ENCODE data around the gene IL1R2.

IL1R2 gene

GRCh38 chr2:101958061-101958460 is 33.7 kb upstream of the IL1R2 start:
- no peak for DNase-seq (ENCODE audit: insufficient read length, low spot score)
- TF ChIP-seq SPI1 (IDR thresholded peaks at IDR 0.05; ENCODE audit: low read depth, low read length) (no peak), POLR2A (IDR thresholded peaks at IDR 0.05; ENCODE audit: low read depth, low read length) (no peak), POLR2AphosphoS5 (IDR thresholded peaks at IDR 0.05; ENCODE audit: low read depth, low read length) (no peak), POU2F2 (IDR thresholded peaks at IDR 0.05; ENCODE audit: low read depth, low read length) (no peak), PAX5 (IDR thresholded peaks at IDR 0.05; ENCODE audit: insufficient read depth, low read length, severe bottlenecking) (no peak), TAF1 (IDR thresholded peaks at IDR 0.05; ENCODE audit: low read depth, low read length) (no peak)
- FAIRE-seq: no peak

- FAIRE-seq: no peak
- TF ChIP-seq POU2F2 (IDR thresholded peaks at IDR 0.05; ENCODE audit: low read depth, low read length): no peak
- TF ChIP-seq PAX5 (IDR thresholded peaks at IDR 0.05; ENCODE audit: insufficient read depth, low read length, severe bottlenecking): no peak
- DNase-seq (ENCODE audit: insufficient read length, low spot score): no peak
Measured at GRCh38 chr2:101960819-101961337, 30.9 kb upstream of the IL1R2 start.

DNA sequence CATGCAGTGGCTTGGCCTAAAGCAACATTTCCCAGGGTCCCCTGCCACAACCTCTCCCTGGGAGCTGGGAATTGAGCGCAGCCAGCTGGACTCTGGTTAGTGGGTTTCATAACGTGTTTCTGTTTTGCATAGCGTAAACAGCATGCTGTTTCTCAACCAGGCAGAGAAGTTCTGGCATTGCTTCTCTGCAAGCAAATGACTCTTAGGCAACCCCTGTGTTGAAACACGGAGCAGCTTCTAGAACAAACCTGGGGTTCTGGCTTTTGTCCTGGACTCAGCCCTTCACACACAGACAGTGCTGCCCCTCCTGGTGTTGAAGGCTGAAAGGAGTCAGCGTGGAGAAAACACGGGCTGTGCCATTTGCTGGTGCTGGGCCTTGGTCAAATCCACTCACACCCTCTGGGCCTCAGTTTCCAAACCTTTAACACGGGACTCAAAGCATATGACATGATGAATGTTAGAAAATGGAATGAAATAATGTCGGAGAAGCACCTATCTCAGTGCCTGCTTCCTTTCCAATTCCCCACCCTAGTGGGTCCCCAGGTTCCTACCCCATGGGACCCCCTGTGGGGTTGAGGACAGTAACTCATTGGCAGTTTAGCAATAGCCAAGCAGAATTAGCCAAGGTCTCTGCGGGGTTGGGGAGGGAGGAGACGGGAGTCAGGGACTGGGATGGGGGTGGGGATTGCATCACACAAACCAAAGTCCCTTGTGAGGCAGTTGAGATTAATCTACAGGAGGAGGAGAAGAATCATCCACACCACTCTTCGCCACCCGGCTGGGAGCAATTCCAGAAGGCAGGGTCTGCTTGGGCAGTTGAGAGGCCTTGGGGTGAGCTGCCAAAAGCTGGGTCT is 30.2 kb upstream of the IL1R2 start:
- TF ChIP-seq POLR2AphosphoS5 (IDR thresholded peaks at IDR 0.05; ENCODE audit: low read depth, low read length): no peak
- no peak for TF ChIP-seq TAF1 (IDR thresholded peaks at IDR 0.05; ENCODE audit: low read depth, low read length)
- no peak for TF ChIP-seq SPI1 (IDR thresholded peaks at IDR 0.05; ENCODE audit: low read depth, low read length)
- DNase-seq (ENCODE audit: insufficient read length, low spot score) (no peak), FAIRE-seq (no peak)

GRCh38 chr2:101962309-101962708 is 29.5 kb upstream of the IL1R2 start:
- TF ChIP-seq POLR2AphosphoS5 (IDR thresholded peaks at IDR 0.05; ENCODE audit: low read depth, low read length): no peak
- no peak for TF ChIP-seq POU2F2 (IDR thresholded peaks at IDR 0.05; ENCODE audit: low read depth, low read length)
- TF ChIP-seq TAF1 (IDR thresholded peaks at IDR 0.05; ENCODE audit: low read depth, low read length): no peak
- DNase-seq (ENCODE audit: insufficient read length, low spot score) (no peak), FAIRE-seq (no peak)

GRCh38 chr2:101963198-101963597 is 28.6 kb upstream of the IL1R2 start:
- FAIRE-seq (no peak), DNase-seq (ENCODE audit: insufficient read length, low spot score) (no peak)
- no peak for TF ChIP-seq POLR2AphosphoS5 (IDR thresholded peaks at IDR 0.05; ENCODE audit: low read depth, low read length)
- no peak for TF ChIP-seq TAF1 (IDR thresholded peaks at IDR 0.05; ENCODE audit: low read depth, low read length)

DNA sequence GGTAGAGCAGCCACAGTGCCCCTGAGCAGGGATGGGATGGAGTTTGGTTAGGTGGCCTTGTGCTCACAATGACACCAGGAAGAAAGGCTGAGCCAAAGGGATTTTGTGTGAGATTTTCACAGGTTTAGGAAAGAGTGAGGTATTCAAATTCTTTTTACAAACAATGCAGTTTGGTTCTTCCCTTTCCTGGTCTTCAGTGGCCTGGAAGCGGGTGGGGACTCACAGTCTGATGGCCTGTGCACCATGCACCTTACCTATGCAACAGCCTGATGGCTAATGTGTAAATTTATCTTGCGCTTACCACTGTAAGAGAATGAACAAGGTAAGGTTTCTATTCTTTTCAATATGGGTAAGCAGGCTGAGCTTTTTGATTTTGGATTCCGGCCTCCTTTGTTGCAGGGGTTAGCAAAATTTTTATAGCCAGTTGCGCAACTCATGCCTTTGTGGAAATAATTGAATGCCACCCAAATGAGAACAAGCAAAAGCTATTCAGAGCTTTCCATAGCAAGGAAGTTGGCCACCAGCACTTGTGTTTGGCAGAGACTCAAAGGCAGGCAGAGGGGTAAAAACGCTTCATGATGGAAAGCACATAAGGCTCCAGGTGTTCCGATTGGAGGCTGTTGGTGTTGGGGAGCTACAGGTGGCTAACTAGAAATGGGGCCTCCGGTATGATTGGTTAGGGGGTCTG is 23.8 kb upstream of the IL1R2 start:
- DNase-seq (ENCODE audit: insufficient read length, low spot score) (no peak), FAIRE-seq (no peak)
- TF ChIP-seq TAF1 (IDR thresholded peaks at IDR 0.05; ENCODE audit: low read depth, low read length) (no peak), SPI1 (IDR thresholded peaks at IDR 0.05; ENCODE audit: low read depth, low read length) (no peak), POLR2AphosphoS5 (IDR thresholded peaks at IDR 0.05; ENCODE audit: low read depth, low read length) (no peak), PAX5 (IDR thresholded peaks at IDR 0.05; ENCODE audit: insufficient read depth, low read length, severe bottlenecking) (no peak), POLR2A (IDR thresholded peaks at IDR 0.05; ENCODE audit: low read depth, low read length) (no peak), POU2F2 (IDR thresholded peaks at IDR 0.05; ENCODE audit: low read depth, low read length) (no peak)

DNA sequence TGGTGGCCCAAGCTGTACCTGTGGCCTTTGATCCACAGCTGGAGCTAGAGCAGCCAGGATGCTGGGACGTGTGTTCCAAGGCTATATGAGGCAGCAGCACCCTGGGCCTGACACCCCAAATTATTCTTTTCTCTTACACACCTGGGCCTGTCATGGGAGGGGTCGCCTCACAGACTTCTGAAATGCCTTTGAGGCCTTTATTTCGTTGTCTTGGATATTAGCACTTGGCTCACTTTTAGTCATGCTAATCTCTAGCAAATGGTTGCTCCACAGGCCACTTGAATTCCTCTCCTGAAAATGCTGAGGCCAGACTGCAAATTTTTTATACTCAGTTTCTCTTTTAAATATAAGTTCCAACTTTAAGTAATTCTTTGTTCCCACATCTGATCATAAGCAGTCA is 22.0 kb upstream of the IL1R2 start:
- TF ChIP-seq POLR2AphosphoS5 (IDR thresholded peaks at IDR 0.05; ENCODE audit: low read depth, low read length): no peak
- no peak for TF ChIP-seq PAX5 (IDR thresholded peaks at IDR 0.05; ENCODE audit: insufficient read depth, low read length, severe bottlenecking)
- TF ChIP-seq SPI1 (IDR thresholded peaks at IDR 0.05; ENCODE audit: low read depth, low read length): no peak
- TF ChIP-seq TAF1 (IDR thresholded peaks at IDR 0.05; ENCODE audit: low read depth, low read length): no peak
- no peak for TF ChIP-seq POLR2A (IDR thresholded peaks at IDR 0.05; ENCODE audit: low read depth, low read length)
- TF ChIP-seq POU2F2 (IDR thresholded peaks at IDR 0.05; ENCODE audit: low read depth, low read length): no peak

GRCh38 chr2:101970901-101971300 is 20.9 kb upstream of the IL1R2 start:
- TF ChIP-seq PAX5 (IDR thresholded peaks at IDR 0.05; ENCODE audit: insufficient read depth, low read length, severe bottlenecking): no peak
- TF ChIP-seq POU2F2 (IDR thresholded peaks at IDR 0.05; ENCODE audit: low read depth, low read length): no peak
- no peak for TF ChIP-seq SPI1 (IDR thresholded peaks at IDR 0.05; ENCODE audit: low read depth, low read length)
- FAIRE-seq: no peak
- no peak for DNase-seq (ENCODE audit: insufficient read length, low spot score)

More for the DNA sequence above, 22.0 kb upstream of the IL1R2 start:
- DNase-seq (ENCODE audit: insufficient read length, low spot score) (no peak), FAIRE-seq (no peak)

GRCh38 chr2:101971836-101972235 is 19.9 kb upstream of the IL1R2 start:
- no peak for DNase-seq (ENCODE audit: insufficient read length, low spot score)
- TF ChIP-seq POLR2A (IDR thresholded peaks at IDR 0.05; ENCODE audit: low read depth, low read length) (no peak), POU2F2 (IDR thresholded peaks at IDR 0.05; ENCODE audit: low read depth, low read length) (no peak), POLR2AphosphoS5 (IDR thresholded peaks at IDR 0.05; ENCODE audit: low read depth, low read length) (no peak)
- no peak for FAIRE-seq

- DNase-seq (ENCODE audit: insufficient read length, low spot score) (no peak), FAIRE-seq (no peak)
- TF ChIP-seq POLR2AphosphoS5 (IDR thresholded peaks at IDR 0.05; ENCODE audit: low read depth, low read length) (no peak), PAX5 (IDR thresholded peaks at IDR 0.05; ENCODE audit: insufficient read depth, low read length, severe bottlenecking) (no peak), TAF1 (IDR thresholded peaks at IDR 0.05; ENCODE audit: low read depth, low read length) (no peak)
Measured at GRCh38 chr2:101972621-101973434, 18.9 kb upstream of the IL1R2 start.
